NCI-H146 treated with DMSO at 0.1 percent for 48 hours (cell line): ENCODE measurements around the gene GIT1.

Experiments
- DNase-seq: peaks from one replicate; lab custom pipeline; 2025; ENCODE audit not compliant: unreplicated experiment; lab: John Stamatoyannopoulos, UW

The GIT1 gene

DNA sequence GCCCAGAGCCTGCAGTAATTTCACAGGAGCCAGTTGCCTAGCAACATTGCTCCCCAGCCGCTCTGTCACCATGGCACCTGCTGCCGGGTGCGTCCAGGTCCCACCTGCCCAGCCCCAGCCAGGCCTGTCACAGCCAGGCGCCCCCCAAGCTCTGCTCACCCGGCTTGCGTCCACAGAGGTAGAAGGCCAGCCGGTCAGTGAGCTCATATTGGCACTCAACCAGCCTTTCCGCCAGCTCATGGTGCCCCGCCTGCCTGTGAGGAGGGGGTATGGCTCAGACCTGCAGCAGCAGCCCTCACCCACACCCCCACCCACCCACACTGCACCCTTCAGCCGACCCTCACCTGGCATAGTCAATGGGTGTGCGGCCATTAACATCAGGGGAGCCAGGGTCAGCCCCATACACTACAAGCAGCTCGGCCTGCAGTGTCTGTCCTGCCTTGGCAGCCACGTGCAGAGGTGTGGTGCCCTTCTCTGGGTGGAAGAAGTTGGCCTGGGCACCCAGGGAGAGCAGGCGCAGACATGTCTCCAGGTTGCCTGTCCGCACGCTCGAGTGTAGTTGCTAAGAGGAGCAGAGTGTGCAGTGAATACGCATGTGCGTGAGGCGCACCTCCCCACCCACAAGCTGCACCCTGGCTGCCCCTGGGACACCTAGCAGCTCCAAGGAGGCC is 7.7 kb downstream of the GIT1 start:
- DNase-seq: no peak

DNA sequence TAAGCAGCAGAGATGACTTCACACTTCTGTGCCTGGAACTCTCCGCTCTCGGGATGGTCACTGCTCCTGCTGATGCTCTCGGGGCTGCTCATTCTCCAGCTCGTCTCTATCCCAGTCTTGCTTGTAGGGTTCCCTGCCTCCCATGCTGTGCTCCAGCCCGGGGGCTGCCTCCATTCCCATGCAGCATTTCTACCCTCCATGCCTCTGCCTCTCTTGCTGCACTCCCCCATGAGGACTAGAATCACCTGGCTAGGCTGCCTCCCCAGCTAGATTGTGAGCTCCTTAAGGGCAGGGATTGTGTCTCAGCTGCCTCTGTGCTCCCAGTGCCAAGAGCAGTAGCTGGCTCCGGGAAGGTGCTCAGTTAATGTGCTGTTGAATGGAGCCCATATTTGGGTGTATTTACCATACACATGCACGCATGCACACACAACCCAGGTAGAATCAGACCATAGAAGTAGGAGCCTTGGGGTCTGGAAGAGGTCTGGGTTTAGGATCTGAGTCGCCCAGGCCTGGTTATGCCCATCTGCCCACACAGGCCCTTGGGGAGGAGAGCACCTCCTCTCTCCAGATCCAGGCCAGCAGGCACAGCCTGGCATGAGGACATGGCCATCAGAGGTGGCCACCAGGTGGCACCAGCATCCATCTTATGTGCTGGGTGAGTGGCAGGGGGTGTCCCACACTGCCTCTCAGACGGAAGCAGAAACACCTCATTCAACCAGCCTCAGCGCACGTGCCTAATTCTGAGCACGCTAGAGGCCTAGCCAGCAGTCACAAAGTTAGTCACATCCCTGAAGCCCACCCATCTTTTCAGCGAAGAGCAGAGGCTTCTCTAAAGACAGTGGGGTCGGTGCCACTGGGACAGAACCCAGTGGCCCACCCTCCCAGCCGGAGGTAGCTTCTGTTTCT is 9.3 kb downstream of the GIT1 start:
- DNase-seq: peak; percentile 38

DNA sequence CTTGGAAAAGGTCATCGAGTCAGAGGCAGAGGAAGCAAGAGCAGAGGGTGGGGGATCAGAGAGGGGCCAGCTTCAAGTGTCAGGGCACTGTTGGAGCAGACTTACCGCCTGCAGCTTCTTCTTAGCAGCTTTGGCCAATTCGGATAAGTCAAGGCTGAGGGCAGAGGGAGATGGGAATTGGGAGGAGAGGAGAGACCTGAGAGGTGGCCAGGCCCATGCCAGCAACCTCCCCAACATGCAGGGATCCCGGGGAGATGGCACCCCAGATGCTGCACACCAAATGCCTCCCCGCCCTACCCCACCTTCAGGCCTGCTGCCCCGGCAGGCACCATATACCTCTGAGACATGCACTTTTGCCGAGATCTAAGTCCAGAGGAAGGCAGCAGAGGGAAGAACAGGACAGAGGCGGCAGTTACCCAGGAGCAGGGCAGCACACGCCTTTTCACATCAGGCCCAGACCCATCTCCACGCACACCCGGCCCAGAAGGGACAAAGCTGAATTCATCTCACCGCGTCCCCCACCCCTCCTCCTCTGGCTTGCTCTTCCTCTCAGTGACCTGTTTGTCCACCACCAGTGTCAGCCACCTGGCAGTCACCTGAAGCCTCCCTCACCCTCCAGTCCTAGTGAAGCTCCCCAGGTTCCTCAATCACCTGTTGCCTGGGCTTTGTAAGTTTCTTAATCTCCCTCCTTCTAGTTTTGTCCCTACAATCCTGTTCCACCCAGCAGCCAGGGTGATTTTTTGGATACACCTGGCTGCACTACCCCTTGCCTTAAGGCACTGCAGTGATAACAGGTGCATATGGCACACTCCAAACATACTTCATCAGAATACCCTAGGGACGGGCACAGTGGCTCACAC is 10.6 kb downstream of the GIT1 start:
- no peak for DNase-seq

DNA sequence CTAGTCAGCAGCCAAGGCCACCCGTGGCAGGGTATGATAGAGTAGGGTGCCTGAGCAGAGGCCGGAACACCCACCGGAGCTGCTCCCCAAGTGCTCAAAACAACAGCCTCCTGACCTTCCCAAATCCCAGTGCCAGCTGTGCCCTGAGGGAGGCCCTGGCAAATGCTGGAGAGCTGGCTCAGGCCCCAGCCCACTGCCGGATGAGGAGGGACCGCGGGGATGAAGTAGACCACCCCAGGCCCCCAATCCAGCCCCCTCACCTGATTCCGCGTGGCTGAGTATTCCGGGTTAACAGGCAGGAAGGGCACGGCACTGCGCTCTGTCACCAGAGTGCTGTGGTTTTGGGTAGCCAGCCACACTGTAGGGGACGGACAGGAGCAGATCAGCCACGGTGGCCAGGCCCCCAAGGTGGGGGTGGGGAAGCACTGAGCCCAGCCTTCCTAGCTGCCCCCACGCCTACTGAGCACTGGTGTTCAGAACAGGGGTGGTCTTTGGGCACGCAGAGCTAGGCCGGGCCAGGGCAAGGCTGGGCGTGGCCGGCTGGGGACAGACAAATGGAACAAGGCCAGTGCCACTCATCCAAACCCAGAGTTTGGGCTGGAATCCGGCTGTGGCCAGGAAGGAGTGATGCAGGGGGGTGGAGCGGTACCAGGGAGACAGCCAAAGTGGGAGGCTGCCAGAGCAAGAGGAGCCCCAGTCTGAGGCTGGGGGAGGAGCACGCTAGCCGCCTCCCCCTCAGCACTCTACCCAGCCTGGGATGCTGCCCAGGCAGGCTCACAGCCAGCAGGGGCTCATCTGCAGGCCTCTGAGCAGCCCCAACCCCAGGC is 11.8 kb downstream of the GIT1 start:
- no peak for DNase-seq

DNA sequence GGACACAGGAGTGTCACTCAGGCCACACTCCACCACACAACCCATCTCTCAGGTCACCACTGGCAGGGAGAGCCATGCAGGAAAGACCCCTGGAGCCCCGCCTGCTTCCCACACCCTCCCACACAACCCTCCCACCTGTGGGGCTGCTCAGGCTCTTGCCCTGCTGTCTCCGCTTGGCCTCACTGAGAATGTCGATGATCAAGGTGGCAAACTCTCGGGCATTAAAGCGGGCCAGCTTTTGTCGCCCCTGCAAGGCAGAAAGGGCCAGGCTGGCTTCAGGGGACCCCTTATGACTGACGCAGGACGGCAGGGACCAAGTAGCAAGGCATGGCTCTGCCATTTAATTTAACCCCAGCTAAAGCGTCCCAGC is 12.5 kb downstream of the GIT1 start:
- DNase-seq: no peak

DNA sequence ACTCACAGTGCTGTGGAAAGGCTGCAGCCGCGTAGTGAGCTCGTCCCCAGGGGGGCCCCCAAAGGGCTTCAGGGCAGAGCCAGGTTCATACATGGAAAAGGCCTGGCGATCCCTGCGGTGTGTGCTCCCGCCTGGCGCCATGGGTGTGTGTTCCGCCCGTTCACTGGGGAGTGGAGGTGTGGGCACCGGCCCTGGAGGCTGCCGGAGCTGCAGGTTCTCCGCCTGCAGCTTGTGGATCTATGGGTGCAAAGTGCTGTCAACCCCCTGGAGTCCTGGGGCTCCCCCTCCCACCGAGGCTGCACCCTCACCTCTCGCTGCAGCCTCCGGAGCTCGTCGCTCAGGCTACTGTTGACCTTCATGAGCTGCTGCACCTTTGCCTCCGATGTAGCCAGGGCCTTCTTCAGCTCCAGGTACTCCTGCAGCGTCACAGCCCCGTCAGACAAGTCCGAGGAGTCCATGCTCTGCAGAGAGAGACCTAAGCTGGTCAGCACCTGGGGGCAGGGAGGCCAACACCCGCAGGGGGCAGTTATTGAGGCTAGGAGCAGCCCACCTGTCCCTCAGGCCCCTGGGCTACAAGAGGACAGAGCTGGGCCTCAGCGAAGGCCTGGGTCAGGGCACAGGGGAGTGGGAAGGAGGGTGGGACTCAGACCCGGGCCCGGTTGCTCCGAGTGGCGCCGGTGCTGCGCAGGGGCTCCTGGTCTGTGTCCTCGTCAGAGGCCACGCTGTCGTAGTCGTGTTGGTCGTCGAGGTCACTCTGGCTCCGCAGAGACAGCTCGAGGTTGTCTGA is 13.0 kb downstream of the GIT1 start:
- DNase-seq: no peak

DNA sequence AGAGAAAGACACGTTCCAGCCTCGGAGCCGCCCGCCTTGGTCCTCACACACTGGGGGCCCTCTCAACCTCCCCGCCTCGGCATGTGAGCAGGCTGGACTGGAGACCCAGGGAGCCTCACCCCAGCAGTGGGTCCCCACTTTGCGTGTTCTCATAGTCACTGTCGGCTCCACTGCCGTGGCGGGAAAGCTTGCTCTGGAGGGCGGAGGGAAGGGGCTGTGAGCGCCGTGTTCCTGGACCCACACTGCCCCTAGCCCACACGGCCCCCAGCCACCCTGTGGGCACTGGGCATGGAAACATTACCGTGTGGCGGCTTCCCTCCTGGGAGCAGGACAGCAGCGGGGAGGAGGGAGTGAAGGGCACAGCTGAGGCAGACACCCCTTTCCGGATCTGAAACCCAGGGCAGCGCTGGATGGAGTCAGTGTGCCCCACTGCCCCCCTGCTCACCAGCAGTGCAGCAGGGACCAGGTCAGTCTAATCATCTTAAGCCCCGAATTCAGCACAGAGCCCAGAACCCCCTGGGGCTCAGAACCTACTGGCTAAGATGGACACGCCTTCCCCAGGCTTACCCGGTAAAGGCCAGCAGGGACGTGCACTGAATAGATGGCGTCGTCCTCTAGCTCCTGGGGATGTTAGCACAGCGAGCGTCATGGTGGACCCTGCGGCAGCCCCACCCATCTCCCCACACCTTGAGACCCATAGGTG is 13.8 kb downstream of the GIT1 start:
- no peak for DNase-seq

DNA sequence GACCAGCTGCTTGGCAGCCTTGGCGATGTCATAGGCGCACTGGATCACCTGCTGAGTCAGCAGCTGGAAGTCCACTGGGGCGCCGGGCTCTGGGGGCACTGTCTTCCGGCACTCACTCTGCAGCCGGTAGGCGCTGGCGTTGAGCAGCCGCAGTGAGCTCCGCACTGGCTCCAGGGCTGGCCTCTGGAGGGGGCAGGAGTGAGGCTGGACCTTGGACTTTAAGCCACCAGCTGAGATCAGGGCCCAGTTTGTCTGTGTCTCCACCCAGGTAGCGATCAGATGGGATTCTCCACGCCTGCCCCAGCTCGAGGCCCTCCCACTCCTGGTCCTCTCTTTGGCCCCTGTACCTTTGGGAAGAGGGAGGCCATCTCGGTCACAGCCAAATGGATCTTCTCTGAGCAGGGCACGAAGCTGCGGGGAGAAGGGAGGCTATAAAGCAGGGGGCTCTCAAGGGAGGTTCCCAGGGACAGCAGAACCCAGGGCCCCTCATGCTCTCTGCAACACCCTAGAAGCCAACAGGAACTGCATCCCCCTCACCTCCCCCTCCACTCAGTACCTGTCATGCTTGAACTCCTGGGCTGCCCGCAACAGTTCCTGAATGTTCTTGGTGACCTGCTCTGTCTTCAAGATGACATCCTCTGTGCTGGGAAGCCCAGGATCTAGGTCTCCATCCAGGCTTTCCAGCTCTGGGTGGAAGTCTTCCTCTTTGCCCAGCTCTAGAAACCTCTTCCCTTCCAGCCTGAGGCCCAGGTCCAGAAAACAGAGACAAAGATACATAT is 14.5 kb downstream of the GIT1 start:
- DNase-seq: no peak

DNA sequence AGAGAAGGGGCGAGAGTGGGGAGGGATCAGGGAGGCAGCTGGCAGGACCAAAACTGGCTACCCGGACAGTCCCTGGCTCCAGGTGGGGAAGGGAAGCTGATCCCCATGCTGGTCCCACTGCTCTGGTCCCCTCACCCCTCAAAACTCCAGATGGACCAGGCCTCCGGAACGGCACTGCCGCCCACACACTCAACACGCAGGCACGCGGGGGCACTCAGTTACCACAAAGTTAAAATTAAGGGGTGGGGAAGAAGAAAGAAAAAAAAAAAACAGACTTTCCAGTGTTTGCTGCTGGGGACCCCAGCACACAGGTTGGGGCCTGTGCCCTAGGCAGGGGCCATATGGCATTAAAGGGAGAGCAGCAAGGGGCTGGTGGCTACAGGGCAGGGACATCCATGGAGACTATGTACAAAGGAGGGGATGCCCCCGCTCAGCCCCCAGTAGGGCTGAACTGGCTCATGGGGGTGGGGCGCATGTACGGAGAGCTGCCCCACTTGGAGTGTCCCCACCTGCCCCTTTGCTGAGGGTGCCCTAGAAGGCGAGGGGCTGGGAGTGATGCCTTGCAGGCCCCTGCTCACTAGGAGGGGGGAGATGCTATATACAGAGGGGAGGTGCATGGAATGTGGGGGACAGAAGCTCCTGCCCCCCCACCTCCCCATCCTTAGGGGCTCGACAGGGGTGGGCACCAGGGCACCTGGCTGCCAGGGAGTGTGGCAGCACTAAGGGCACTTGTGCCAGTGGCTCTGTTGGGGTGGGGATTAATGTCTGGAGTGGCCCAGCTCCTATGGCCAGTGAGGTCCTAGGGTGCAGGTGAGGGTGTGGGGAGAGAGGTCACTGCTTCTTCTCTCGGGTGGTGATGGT is 15.3 kb downstream of the GIT1 start:
- DNase-seq: no peak

DNA sequence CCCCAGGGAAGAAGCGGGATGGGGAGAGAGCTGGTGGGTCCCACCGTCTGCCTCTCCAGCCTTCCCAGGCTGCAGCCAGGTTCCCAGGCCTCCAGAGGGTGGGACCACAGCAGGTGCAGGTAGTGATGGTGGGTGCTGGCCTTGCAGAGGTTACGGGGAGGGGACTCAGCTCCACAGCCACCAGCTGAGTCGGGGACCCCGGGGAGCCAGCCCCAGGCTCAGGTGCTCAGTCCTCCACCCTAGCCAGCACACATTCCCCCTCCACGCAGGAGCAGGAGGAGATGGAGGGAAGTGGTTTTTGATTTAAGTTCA is 15.9 kb downstream of the GIT1 start:
- no peak for DNase-seq

DNA sequence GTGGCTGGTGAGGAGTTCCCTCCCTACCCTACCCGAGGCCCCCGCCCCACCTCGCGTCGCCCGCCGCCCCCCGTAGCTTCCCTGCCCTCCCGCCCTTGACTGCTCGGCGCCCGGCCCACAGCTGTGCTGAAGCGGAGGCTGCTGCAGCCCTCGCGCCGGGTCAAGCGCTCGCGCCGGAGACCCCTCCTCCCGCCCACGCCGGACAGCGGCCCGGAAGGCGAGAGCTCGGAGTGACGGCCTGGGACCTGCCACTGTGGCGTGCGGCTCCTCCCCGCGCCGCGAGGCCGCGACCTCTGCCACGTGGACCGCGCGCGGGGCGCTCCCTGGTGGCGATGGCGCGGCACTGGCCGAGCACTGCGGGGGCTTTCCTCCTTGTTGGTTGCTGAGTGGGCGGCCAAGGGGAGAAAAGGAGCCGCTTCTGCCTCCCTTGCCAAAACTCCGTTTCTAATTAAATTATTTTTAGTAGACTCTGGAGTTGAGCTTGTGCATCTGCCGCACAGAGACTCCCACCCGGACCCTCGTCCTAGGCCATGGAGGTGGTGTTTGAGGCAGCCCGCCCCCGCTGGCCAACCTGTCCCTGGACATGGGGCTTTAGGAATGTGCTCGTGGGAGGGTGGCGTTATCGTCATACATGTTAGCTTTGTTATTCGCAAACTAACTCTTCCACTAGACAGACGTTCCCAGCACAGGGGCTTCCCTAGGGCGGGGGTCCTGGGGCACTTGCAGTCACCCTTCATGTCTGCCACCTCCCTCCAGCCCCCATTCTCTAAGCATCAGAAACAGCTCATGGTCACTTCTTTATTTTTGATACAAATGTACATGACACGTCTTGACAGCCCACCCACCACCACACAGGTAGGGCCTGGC is 16.5 kb downstream of the GIT1 start:
- DNase-seq: no peak

DNA sequence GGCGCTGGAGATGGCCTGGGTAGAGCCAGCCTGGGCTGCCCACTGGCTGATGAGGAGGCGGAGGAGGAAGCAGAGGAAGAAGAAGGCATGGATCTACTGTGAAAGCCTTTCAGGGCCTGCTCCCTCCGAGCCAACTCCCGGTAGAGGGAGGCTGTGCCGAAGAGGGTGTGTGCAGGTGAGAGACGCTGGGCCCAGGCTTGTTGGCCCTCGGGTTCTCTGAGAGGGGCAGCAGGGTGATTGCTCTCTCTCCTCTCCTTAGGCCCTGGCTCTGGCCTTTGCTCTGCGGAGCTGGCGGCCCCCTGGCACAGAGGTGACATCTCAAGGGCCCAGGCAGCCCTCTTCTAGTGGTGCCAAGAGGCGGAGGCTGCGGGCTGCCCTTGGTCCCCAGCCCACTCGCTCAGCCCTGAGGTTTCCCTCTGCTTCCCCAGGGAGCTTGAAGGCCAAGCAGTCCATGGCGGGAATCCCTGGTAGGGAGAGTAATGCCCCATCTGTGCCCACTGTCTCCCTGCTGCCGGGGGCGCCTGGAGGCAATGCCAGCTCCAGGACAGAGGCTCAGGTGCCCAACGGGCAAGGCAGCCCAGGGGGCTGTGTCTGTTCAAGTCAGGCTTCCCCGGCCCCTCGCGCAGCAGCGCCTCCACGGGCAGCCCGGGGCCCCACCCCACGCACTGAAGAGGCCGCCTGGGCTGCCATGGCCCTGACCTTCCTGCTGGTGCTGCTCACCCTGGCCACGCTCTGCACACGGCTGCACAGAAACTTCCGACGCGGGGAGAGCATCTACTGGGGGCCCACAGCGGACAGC is 17.4 kb downstream of the GIT1 start:
- DNase-seq: no peak

DNA sequence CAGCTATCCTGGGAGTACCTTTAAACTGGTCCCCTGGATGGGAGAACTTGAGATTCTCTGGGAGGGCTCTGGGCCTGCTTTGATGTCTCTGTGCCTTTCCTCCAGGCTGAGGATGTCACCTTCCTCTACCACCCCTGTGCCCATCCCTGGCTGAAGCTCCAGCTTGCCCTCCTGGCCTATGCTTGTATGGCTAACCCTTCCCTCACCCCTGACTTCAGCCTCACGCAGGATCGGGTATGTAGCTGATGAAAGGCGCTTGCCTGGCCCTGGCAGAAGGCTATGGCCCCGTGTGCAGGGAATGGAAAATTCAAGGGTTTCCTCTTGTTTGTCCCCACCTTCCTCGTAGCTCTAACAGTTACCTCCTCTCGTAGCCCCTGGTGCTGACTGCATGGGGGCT is 18.0 kb downstream of the GIT1 start:
- no peak for DNase-seq

DNA sequence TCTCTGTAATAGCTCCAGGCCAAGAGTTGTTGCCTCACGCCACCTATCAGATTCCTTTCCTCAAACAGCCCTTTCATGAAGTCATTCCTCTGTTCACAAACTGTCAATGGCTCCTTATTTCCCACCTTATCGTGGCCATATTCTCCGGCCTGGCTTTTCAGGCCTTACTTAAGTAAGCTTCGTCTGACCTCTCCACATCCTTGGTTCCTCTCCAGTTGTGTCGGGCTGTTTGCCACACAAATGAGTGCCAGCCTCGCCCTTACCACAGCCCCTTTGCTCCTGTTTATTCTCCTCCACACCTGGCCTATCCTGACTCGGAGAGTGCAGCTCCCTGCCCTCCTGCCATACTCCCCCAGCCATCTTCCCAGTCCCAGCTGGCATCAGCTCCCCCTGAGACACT is 18.9 kb downstream of the GIT1 start:
- no peak for DNase-seq

DNA sequence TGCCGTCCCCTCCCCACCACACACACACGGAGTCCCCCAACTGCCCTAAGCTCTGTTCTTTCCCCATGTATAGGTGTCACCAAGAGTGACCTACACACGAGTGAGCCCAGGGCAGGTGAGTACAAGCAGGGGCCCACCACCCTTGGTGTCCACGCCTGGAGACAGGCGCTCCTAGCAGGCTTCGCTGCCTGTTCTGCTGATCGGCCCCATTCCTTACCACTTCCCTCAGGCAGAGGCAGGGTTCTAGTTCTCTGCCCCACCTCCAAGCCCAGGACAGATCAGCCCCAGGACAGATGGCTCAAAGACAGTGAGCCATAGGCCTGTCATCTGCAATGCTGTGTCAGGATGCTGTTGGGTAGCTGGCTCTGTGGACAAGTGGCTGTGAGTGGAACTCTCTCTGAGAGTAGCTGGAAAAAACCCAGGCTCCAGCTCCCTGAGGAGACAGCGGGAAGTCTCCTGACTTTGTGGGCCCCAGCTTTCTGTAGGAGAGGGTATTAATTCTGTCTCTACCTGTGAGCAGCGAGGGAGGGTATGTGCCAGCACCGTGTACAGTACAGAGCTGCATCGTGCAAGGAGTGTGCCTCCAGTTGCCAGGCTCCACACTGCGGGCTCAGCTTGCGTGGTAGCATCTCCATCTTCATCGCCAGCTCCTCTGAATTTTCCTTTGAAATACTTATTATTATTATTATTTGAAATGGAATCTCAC is 20.1 kb downstream of the GIT1 start:
- DNase-seq: no peak
